ENCODE measurements around the gene TRUB2.

- no peak for TF ChIP-seq CTCF (IDR thresholded peaks at IDR 0.05 in 4 of 5, conservative IDR thresholded peaks at IDR 0.05 in 1 of 5)
- no peak for TF ChIP-seq POLR2A (IDR thresholded peaks at IDR 0.05)
Observed at GRCh38 chr9:128337936-128338335, 15.7 kb upstream of the TRUB2 start.

Measured in gastrocnemius medialis (tissue), 4 donors.